Ureter (tissue), 1 donor: ENCODE results near the gene FAM186B. TPM values are rescaled to one million over a fixed set of nuclear protein-coding genes. Genes with fewer than 3 reads are reported as not detected.

Source experiments
- DNase-seq: peaks from one replicate; pipeline ENCODE4 v3.0.0-alpha.2; 2020; ENCODE audit warnings: low spot score
- total RNA-seq: library from RNA; stranded (reverse); gene quantifications from one replicate; pipeline ENCODE4 v1.2.4, GENCODE V29; 2023
- donor health status: DM: yes; HTN: yes; CAD: no.

FAM186B gene
- total RNA-seq, 1 donor from 2014 or later = 1.2 TPM

- no peak for DNase-seq
Measured at GRCh38 chr12:49537752-49538509, 67.5 kb downstream of the FAM186B start.

Other genes starting within 250 kb of the FAM186B start
- gene SPATS2, start 238.2 kb downstream of the FAM186B start, total RNA-seq = 20.0 TPM
- gene KCNH3, start 66.6 kb downstream of the FAM186B start, total RNA-seq = 1.1 TPM
- gene MCRS1, start 37.5 kb downstream of the FAM186B start, total RNA-seq = 55.4 TPM
- gene PRPF40B, start 17.9 kb upstream of the FAM186B start, total RNA-seq = 44.4 TPM
- 12.6 TPM for gene FMNL3, start 101.8 kb upstream of the FAM186B start, total RNA-seq
- 603 TPM for gene TMBIM6, start 135.9 kb upstream of the FAM186B start, total RNA-seq
- 24.0 TPM for gene NCKAP5L, start 222.8 kb upstream of the FAM186B start, total RNA-seq
- 3.9 TPM for gene BCDIN3D, start 237.5 kb upstream of the FAM186B start, total RNA-seq